ENCODE measurements around the gene UBE2O. TPM values are rescaled to one million over a fixed set of nuclear protein-coding genes. Genes with fewer than 3 reads are reported as not detected.
A peak's percentile ranks its signal among the peaks of the same experiment; 100 is the strongest.

The UBE2O gene
- total RNA-seq, 1 experiment from 2014 or later: 52.6 TPM

- peaks cover 2% of the 10 kb centered on the region; the same call in 1 of the 2 replicates for H3K27me3 Mint-ChIP-seq (ENCODE audit: low read depth)
These were observed 34.7 kb upstream of the UBE2O start for GRCh38 chr17:76487451-76488192.

More at GRCh38 chr17:76487451-76488192, 34.7 kb upstream of the UBE2O start:
- Histone ChIP-seq H3K23ac (ENCODE audit: insufficient read length, low read depth, low read length) (no peak overlapping the region), H3K4me2 (ENCODE audit: insufficient read depth, insufficient read length, low read length) (no peak overlapping the region), H4K8ac (replicated peaks; ENCODE audit: insufficient read length, low read depth, low read length) (no peak overlapping the region), H3T11ph (ENCODE audit: low read length) (no peak overlapping the region), H3K18ac (ENCODE audit: insufficient read length, low read depth, low read length) (no peak overlapping the region), H3K79me2 (ENCODE audit: insufficient read depth, low read length) (no peaks in the 10 kb centered on the region), H2BK120ac (ENCODE audit: low read depth, low read length, poor library complexity, severe bottlenecking) (no peak overlapping the region), H3K79me1 (ENCODE audit: insufficient read depth, low read depth, low read length, poor library complexity, severe bottlenecking) (no peaks in the 10 kb centered on the region), H2BK12ac (ENCODE audit: insufficient read length, low read depth, low read length) (no peak overlapping the region), H4K5ac (ENCODE audit: insufficient read length, low read depth, low read length) (no peak overlapping the region), H3K9ac (ENCODE audit: extremely low read depth, insufficient read length, low read length) (no peak overlapping the region), H2BK15ac (ENCODE audit: low read depth, low read length) (no peak overlapping the region), H2AK5ac (ENCODE audit: insufficient read length, low read length) (no peak overlapping the region), H3K4me1 (ENCODE audit: insufficient read depth, low read length) (no peaks in the 10 kb centered on the region), H3K23me2 (ENCODE audit: insufficient read length, low read depth, low read length, poor library complexity, severe bottlenecking) (no peaks in the 10 kb centered on the region), H3K4ac (ENCODE audit: low read depth, low read length) (no peak overlapping the region), H4K91ac (ENCODE audit: insufficient read length, low read depth, low read length) (no peak overlapping the region), H2AFZ (ENCODE audit: low read length) (no peak overlapping the region), H3K56ac (ENCODE audit: insufficient read length, low read depth, low read length) (no peak overlapping the region), H3K9me3 (ENCODE audit: control insufficient read depth, low read depth, low read length) (no peaks in the 10 kb centered on the region), H4K20me1 (ENCODE audit: control insufficient read depth, insufficient read depth, insufficient read length) (no peaks in the 10 kb centered on the region), H2BK20ac (ENCODE audit: low read depth, low read length, poor library complexity, severe bottlenecking) (no peak overlapping the region), H2BK5ac (ENCODE audit: insufficient read length, low read length) (no peak overlapping the region), H3K27me3 (ENCODE audit: insufficient read depth, low read length) (no peaks in the 10 kb centered on the region), H3K14ac (ENCODE audit: insufficient read depth, low read length) (no peak overlapping the region), H3K27ac (ENCODE audit: insufficient read length, low read depth, low read length) (no peak overlapping the region)
- TF ChIP-seq, protein P1, sequence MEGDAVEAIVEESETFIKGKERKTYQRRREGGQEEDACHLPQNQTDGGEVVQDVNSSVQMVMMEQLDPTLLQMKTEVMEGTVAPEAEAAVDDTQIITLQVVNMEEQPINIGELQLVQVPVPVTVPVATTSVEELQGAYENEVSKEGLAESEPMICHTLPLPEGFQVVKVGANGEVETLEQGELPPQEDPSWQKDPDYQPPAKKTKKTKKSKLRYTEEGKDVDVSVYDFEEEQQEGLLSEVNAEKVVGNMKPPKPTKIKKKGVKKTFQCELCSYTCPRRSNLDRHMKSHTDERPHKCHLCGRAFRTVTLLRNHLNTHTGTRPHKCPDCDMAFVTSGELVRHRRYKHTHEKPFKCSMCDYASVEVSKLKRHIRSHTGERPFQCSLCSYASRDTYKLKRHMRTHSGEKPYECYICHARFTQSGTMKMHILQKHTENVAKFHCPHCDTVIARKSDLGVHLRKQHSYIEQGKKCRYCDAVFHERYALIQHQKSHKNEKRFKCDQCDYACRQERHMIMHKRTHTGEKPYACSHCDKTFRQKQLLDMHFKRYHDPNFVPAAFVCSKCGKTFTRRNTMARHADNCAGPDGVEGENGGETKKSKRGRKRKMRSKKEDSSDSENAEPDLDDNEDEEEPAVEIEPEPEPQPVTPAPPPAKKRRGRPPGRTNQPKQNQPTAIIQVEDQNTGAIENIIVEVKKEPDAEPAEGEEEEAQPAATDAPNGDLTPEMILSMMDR (conservative IDR thresholded peaks at IDR 0.05): no peak
- DNase-seq: no peak
- H3K4me1 Mint-ChIP-seq: peaks cover 12 to 14% of the 10 kb centered on the region in 2 experiments
- no CpG with 5 or more reads among the region's 22 CpGs for WGBS (ENCODE audit: extremely low coverage, insufficient read length, low lambda C conversion rate)
- peaks cover 0 to 8% (median 6%) of the 10 kb centered on the region in 3 experiments; a peak in 3 of 7 replicates for H3K36me3 Mint-ChIP-seq (ENCODE audit: insufficient read depth in 1 of 3, low read depth in 3 of 3)
- no peaks in the 10 kb centered on the region for H3K9me3 Mint-ChIP-seq
- H3K27ac Mint-ChIP-seq: peak overlapping the region in 1 of 3 experiments; percentile 93; a peak in 1 of 7 replicates
- no peak overlapping the region for H3K4me3 Mint-ChIP-seq
